GM21367 (cell line): ENCODE results near the gene PAPPA.

Experiments
- ATAC-seq: cut with Tn5 transposase; IDR thresholded peaks from one replicate; pipeline ENCODE4 v1.9.1; 2021; ENCODE audit not compliant: unreplicated experiment

PAPPA gene

DNA sequence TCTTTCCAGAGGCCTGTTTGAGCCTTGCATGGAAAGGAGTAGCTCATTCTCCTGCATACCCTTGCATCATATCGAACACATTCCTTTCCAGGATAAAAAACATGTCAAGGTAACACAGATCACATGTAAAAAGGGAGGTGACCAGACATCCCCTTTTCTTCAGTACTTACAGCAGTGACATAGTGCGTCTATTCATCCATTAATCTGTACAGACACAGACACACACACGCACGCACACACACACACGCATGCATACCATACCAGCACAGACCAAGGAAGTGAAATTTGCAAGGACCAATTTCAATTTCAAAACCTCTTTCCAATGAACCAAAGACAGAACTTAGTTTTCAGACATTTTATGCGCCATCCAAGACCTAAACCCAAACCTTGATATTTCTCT lies 256.0 kb downstream of the PAPPA start:
- no peak for ATAC-seq

DNA sequence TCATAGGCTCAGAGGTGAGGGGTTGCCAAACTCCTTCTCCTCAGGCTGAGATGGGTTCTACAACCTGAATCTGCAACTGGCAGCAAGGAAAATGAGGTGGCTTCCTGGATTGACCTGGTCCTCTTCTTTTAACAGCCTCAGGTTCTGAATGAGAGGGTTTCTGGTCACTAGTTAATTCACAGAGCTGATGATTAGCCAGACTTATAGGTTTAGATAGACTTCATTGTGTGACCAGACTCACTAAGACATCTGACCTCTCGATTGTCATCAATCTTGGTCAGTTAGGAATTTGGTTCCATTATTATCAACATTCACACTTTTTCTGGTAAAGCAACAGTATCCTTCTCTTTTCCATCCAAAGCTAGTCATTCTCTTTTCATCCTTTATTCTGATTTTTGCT lies 257.9 kb downstream of the PAPPA start:
- ATAC-seq: no peak

DNA sequence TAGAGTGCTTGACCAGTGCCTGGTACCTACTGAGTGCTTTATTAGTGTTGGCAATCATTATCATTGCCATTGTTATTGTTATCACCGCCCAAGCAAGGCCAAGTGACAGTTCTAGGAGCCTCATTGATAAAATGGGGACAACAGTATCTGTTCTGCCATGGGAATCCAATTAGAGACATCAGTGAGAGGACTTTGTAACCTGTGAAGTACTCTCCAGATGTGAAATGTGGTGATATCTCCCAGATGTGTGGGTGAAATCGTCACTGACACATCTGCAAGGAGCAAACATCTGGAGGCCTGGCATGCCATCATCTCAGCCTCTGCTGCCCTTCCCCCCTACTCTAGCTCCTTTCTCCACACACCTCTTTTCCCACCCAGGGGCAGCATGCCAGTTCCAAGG lies 260.8 kb downstream of the PAPPA start:
- no peak for ATAC-seq

DNA sequence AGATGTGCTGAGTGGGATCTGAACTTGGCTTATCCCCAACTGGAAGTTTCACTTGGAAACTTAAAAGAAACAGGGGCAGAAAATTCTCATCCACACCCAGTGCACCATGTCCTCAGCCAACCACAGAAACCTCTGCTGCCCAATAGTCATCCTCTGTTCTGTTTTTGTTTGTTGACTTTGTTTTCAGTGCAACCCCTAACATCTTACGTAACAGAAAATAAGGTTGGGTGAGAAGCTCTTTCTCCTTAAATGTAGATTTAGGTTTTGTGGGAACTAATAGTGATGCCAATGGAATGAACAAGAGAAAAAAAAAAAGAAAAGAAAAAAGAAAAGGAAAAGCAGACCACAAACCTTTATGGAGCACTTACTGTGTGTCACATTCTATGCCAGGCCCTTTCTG lies 262.8 kb downstream of the PAPPA start:
- ATAC-seq: no peak

DNA sequence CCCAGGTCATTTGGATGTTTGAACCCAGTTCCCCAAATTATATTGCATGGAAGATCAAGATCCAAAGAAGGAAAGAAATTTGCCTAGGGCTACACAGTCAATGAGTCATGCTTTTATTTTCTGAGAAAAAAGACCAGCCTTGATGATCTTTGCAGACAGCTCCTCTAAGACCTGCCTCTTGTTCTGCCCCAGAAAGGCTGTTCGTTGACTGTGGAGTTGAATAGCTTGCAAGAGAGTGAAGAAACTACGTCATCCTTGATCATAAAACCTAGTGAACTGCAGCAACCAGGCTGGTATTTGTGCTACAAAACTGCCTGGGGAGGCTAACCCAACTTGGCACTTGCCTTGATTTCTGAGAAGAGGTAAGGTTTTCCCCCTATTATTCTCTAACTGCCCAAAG lies 263.9 kb downstream of the PAPPA start:
- ATAC-seq: no peak

DNA sequence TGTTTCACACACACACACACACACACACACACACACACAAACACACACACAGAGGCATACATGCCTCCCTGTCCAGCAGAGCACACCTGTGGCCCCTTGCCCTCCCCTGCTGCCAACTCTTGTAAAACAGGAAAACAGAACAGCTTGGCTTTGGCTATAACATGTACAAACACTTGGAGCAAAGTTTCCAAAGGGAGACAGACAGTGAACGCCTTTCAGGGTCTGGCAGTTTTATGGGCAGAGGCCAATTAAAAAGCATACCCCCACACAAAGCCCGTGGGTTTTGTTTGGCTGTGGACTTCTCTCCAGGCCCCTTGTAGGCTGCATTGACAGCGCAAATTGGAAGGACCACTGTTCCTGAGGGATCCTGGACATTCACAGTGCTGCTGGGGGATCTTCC lies 265.6 kb downstream of the PAPPA start:
- ATAC-seq: no peak

DNA sequence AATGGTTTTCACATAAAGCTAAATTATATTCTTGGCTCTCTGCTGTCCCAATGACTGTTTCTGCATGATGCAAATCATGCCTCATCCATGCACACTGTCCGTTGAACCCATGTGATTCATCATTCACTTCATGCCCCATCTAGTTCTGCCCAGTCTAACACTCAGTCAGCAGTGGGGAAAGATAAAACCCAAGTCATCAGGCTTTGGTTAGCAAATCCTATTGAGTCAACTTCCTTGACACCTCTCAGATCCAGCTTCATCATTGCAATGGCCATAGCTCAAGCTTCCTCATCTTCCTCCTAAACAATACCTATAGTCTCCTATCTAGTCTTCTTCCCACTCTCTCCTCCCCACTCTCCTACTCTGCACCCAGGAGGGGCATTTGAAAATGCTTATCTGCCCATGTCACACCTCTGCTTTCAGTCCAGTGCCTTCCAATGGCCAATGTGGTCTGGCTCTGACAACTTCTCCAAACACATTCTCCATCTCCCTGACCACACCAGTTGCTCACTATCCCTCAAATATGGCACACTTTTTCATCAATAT lies 267.5 kb downstream of the PAPPA start:
- ATAC-seq: no peak

DNA sequence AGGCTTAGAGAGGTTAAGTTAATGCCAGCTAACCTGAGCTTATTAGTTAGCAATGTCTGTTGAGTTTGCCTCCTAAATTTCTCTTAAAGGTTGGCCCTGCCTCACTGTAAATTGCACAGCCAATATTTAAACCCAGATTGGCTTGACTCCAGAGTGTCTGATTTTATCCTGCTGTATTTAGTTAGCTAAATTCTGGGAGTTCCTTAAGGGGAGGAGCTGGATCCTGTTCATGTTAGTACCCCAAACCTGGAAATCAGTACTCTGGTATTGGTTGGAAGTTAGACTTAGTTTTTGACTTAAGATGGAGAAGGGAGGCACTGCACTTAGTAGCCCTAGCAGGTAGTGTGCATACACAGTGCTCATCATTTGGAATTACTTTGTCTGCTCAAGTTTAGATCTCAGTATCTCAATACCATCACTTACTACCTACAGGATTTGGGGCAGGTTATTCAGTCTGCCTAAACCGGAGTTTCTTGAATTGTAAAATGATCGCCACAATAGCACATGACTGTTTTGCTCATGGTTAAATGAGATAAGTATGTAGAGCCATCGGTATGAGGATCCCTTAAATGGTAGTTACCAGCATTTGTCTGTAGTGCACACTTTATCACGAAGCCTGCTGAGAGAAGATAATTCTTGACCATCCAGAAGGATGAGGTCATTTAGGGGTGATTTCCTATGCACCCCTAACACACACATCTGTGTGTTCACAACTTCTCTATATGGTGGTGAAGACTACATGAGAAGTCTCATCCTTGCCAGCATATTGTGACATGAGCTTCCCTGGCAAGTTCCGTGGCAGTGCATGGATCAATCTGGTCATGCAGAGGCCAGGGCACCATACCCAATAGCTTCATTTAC lies 268.8 kb downstream of the PAPPA start:
- no peak for ATAC-seq

DNA sequence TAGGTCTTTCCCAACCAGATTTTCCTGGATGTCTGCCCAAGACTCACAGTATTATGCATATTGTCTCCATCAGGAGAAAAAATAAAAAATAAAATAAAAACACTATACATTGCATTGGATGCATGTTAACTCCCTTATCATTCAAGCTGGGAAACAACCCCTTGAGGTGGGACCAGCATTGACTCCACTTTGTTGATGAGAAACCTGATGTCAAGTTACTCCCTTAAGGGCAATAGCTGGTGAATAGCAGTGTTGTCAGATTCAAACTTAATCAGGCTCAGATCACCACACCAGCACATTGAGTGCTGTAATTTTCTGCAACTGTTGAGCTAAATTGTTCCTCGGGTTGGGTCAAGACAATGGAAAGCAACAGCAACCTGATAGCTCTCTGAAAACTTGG lies 269.6 kb downstream of the PAPPA start:
- no peak for ATAC-seq

DNA sequence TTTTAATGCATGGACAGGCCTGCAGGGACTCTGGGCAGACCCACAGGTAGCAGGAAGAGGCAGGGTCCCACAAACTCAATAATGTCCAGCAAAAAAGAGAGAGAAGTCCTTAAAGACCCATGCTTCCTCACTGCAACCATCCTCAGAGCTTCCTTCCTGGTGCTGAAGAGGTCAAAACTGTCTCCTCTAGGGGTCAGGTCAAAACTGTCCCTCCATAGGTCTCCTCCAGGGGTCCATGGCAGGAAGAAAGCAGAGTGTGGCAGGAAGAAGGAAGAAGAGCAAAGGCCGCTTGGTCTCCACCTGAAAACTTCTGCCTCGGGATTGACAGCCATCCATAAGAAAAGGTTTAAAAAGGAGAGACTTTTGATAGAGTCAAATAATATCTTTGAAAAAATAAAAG lies 271.7 kb downstream of the PAPPA start:
- ATAC-seq: no peak

DNA sequence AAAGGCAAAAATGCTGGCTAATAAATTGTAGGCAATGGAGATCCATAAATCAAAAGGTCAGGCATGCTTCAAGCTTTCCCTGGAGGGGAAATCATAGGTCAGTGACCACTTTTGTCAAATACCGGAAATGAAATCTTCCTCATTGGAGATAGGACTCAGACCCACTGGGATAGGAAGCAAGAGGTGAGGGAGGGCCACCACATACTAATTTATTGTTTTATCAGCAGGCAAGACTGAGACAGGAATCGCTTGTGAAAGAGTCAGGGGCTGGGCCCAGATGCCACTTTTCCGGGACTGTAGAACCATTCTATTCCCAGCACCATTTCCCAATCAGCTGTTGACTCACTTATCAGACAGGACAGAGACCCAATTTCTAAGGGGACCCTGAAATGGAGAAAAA lies 277.3 kb downstream of the PAPPA start:
- ATAC-seq: no peak

DNA sequence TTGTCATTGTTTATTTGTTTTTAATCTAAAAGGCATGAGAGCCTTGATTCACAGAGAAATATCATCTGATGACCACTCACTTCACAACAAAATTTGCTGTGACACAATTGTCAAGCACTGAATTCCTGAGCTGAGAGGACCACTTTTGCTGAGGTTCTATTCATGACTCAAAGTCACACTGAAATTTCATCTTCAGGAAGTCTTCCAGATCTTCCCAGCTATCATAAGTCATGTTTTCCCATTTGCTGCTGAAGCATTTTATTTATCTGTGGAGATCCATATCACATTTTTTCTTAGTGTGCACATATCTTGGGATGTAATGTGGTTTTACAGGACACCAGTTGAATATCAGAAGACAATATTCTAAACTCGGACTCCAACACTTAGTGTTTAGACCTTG lies 278.5 kb downstream of the PAPPA start:
- no peak for ATAC-seq

DNA sequence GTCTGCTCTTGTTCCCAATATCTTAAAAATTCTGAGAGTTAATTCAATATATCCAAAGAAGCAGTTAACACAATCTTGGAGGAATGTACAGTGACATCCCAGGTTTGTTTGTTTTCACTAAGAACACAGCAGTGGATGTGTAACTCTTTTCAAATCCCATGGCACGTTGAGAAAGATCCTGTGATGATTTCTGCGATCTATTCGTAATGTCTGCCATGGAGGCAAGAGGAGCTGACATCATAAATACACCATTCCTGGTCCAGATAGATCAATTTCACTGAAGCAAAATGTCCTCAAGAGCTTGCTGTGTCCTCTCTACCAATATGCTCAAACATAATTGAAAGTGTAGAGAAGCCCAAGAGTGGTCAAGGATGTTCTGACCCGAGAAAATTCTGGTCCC lies 280.7 kb downstream of the PAPPA start:
- no peak for ATAC-seq

DNA sequence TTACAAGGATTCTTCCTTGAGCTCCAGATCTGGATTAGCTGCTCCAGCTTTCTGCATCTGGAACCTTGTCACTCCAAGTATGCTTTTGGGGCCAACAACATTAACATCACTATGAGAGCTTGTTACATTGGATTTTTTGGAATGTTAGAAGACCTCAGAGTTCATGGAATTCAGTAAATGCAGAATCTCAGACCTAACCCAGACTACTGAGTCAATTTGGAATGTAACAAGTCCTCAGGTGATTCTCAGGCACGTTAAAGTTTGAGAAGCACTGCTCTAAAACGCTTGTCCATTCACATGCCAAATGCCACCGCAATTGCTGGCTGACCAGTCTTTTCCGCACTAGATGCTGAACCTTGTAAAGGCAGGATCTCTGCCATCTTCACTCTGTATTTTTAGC lies 282.1 kb downstream of the PAPPA start:
- ATAC-seq: no peak

DNA sequence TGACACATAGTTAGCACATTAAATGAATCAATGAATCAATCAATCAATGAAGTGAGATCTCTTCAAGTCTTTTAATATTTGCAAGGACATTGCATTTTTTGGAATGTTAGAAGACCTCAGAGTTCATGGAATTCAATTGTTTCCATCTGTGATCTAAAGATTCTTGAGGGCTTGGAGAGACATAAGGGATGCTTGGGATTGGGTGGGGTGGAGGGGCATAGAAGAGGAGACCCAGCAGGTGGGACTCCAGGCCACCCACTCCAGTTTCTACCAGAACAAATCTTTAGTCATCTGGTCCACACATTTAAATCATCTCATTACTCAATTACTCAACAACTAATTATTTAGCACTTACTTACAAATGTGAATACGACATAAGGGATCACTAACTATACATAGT lies 282.5 kb downstream of the PAPPA start:
- ATAC-seq: no peak

DNA sequence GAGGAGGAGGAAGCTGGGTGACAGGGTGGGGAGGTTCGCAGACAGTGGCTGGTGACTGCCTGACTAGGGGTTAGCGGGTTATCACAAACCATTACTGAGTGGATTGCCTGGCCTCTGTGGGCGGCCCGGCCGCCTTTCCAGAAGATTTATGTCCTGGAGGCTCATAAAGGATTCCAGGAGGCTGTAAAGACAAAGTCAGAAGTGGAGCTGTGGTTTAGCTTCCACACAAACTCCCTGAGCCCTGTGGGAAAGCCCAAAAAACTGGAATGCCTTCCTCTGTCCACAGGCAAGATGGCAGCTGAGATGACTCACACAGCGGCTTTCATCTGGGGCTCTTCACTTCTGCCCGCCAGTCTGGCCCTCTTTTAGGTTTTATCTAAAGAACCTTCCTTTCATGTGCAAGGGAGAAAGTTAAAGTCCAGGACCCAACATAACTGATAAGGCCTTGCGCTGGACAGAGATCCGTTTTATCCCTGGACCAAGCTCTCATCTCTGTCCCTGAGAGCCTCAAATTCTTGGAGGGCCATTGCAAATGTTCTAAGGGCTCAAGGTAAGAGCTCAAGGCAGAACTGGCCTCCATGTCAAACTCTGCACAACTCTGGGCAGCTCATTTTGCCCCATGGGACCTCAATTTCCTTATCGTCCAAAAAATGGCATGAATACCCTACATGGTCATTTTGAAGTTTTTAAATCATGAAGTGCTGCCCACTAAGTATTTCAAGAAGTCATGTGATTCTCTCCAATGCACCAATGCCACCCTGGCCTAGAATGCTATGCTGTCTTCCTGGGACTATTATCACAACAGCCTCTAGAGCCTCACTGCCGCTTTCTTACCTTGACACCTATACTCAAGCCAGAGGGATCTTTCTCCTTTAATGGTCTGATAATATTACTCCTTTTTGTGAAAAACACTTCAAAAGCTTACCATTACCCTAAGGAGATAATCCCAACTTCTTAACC lies 284.1 kb downstream of the PAPPA start:
- ATAC-seq: no peak

DNA sequence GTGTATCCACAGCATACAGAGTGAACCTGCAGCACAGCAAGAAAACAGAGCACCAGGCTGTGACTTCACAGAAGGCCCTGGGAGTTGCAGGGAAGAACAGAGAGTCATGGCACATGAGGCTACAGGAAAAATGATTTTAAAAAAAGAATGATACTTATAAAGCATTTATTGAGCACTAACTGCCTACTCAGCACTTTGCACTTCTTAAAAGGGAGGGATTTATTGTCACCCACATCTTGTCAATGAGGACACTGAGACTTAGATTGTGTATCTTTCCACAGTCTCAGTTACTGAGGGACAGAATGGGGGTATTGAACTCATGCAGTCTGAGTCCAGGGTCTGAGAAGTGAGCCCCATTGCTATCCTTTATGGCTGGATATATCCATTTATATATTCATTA lies 288.9 kb downstream of the PAPPA start:
- ATAC-seq: no peak

DNA sequence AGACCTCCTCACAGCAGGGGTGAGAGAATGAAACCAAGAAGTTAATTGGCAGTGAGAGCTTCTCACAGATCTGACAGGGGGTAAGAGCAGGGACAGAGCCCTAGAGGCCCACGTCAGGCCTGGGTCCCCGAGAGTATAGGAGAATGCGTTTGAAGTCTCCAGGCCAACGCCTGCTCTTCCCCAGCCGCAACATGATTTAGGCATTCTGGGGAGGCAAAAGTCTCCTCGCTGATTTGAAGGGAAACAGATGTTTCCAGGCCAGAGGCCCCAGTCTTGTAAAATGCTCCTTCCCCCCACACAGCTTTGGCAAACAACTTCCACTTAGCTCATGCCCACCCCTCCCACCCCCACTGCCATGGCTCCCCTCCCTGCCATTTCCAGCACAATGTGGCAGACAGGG lies 294.3 kb downstream of the PAPPA start:
- no peak for ATAC-seq

DNA sequence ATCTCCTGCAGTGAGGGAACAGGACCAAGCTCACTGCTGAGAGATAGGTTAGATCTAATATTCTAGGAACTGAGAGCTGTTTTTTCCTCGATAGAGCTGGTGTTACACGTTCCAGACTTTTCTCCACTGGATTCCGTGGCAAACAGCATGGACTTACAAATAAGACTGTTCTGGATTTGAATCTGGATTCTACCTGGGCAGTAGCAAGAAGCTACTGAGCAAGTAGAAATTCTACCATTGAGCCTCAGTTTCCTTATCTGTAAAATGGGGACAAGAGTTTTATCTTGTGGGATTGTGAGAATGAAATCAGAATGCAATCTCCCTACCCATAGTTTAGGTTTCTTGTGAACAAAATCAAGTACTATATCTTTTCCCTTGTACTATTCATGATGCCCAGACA lies 294.8 kb downstream of the PAPPA start:
- no peak for ATAC-seq

DNA sequence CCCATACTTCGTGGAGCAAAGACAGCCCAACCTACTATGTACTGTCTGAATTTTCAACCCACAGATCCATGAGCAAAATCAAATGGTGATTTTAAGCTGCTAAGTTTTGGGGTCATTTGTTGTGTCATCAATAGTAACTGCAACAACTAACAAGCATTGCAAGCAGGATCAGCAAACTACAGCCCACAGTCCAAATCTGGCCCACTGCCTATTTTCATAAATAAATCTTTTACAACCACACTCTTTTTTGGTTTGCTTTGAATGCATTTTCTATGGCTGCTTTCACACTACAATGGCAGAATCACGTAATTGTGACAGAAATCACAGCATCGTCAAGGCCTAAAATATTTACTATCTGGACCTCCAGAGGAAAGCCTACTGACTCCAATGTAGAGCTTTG lies 296.4 kb downstream of the PAPPA start:
- no peak for ATAC-seq

DNA sequence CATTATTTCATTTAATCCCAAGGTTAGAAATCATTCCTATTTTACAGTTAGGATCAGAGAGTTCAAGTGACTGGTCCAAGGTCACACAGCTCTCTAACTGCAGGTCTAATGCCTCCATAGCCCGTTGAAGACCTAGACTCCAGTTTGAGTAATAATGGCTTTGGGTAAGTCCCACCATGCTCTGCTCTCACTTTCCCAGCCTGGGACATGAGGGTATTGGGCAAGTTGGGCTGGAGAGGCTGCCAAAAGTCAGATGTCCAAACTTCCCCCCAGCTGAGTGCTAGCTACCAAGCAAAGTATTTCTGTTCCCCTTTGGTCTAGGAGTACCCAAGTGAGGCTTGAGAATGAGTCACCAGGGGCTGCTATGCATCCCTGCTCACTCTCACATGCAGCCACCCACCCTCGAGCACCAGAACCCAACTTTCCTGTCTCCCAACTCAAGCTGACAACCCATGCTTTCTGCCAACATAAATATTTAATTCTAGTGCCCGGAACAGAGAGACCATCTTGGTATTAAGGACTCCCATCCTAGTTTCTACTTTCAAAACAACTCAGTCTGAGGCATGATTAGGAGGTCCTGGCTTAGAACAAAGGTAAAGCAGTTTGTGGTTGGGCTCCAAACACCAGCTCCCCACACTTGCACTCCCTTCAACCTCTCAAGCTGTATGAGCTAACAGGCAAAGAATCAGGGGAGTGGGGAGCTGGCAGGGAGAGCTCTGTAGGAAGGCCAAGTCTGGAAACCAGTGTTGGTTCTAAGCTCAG lies 297.0 kb downstream of the PAPPA start:
- ATAC-seq: peak; percentile 90
